Measurements from ENCODE around the gene NOMO2. TPM values are rescaled to one million over a fixed set of nuclear protein-coding genes. Genes with fewer than 3 reads are reported as not detected.
"Not testable (repeated sequence)": the region's sequence is repeated elsewhere in the genome, so short reads cannot be mapped to it uniquely, and the experiment has no call there.

NOMO2 gene
- polyA plus RNA-seq, result 130 TPM
- long read RNA-seq, donor 1, full-length matches to known transcripts, result 7 of 7 reads
- long read RNA-seq, donor 1, partial matches to known transcripts, result 0 of 7 reads
- long read RNA-seq, donor 1, other reads (novel, unspliced or antisense), result 0 of 7 reads
- long read RNA-seq, donor 2, full-length matches to known transcripts, result 7 of 284 reads
- long read RNA-seq, donor 2, partial matches to known transcripts, result 277 of 284 reads
- long read RNA-seq, donor 2, other reads (novel, unspliced or antisense), result 0 of 284 reads
- long read RNA-seq, donor 3, result 0 reads
- long read RNA-seq, donor 4, full-length matches to known transcripts, result 3 of 3 reads
- long read RNA-seq, donor 4, partial matches to known transcripts, result 0 of 3 reads
- long read RNA-seq, donor 4, other reads (novel, unspliced or antisense), result 0 of 3 reads
- long read RNA-seq, donor 5, full-length matches to known transcripts, result 3 of 3 reads
- long read RNA-seq, donor 5, partial matches to known transcripts, result 0 of 3 reads
- long read RNA-seq, donor 5, other reads (novel, unspliced or antisense), result 0 of 3 reads
- long read RNA-seq, donor 6, full-length matches to known transcripts, result 12 of 12 reads
- long read RNA-seq, donor 6, partial matches to known transcripts, result 0 of 12 reads
- long read RNA-seq, donor 6, other reads (novel, unspliced or antisense), result 0 of 12 reads
- long read RNA-seq, donor 7, full-length matches to known transcripts, result 1 of 1 reads
- long read RNA-seq, donor 7, partial matches to known transcripts, result 0 of 1 reads
- long read RNA-seq, donor 7, other reads (novel, unspliced or antisense), result 0 of 1 reads
- long read RNA-seq, donor 8, full-length matches to known transcripts, result 8 of 14 reads
- long read RNA-seq, donor 8, partial matches to known transcripts, result 6 of 14 reads
- long read RNA-seq, donor 8, other reads (novel, unspliced or antisense), result 0 of 14 reads
- long read RNA-seq, donor 9, full-length matches to known transcripts, result 1 of 1 reads
- long read RNA-seq, donor 9, partial matches to known transcripts, result 0 of 1 reads
- long read RNA-seq, donor 9, other reads (novel, unspliced or antisense), result 0 of 1 reads
- long read RNA-seq, donor 10, full-length matches to known transcripts, result 9 of 9 reads
- long read RNA-seq, donor 10, partial matches to known transcripts, result 0 of 9 reads
- long read RNA-seq, donor 10, other reads (novel, unspliced or antisense), result 0 of 9 reads
- long read RNA-seq, donor 11, full-length matches to known transcripts, result 3 of 8 reads
- long read RNA-seq, donor 11, partial matches to known transcripts, result 5 of 8 reads
- long read RNA-seq, donor 11, other reads (novel, unspliced or antisense), result 0 of 8 reads

GRCh38 chr16:18561727-18562314 lies at the start of gene NOMO2:
Gene NOMO2 (minus strand): TSS chr16:18562097. CDS start chr16:18562040, 57 bp downstream.
- peak in 1 of 2 donors; percentile 23 for DNase-seq
- H3K4me1 ChIP-seq (ENCODE audit: control insufficient read depth, insufficient read depth, low read length); H3K27ac ChIP-seq (ENCODE audit: low read length); H3K9me3 ChIP-seq (ENCODE audit: control insufficient read depth, low read depth, low read length); H3K27me3 ChIP-seq (ENCODE audit: control insufficient read depth, insufficient read depth, low read length); H3K36me3 ChIP-seq (ENCODE audit: control insufficient read depth, insufficient read depth, low read length): not testable (repeated sequence)
- WGBS (ENCODE audit: insufficient coverage, low lambda C conversion rate), result no CpG with 5 or more reads among the region's 66 CpGs
- peak within 1 kb of the TSS; percentile 24 for H3K4me3 ChIP-seq (ENCODE audit: low read length)

- not testable (repeated sequence) for H3K4me1 ChIP-seq (ENCODE audit: control insufficient read depth, insufficient read depth, low read length); DNase-seq; H3K27ac ChIP-seq (ENCODE audit: low read length); H3K36me3 ChIP-seq (ENCODE audit: control insufficient read depth, insufficient read depth, low read length); H3K4me3 ChIP-seq (ENCODE audit: low read length); H3K9me3 ChIP-seq (ENCODE audit: control insufficient read depth, low read depth, low read length); H3K27me3 ChIP-seq (ENCODE audit: control insufficient read depth, insufficient read depth, low read length)
- WGBS (ENCODE audit: insufficient coverage, low lambda C conversion rate), result no CpG with 5 or more reads among the region's 4 CpGs
Observed at GRCh38 chr16:18610147-18610803, 48.4 kb upstream of the NOMO2 start.

- WGBS (ENCODE audit: insufficient coverage, low lambda C conversion rate), result no CpG with 5 or more reads among the region's 6 CpGs
Observed at GRCh38 chr16:18608271-18608670, 46.4 kb upstream of the NOMO2 start.

GRCh38 chr16:18603572-18604246 lies 41.8 kb upstream of the NOMO2 start:
- WGBS (ENCODE audit: insufficient coverage, low lambda C conversion rate), result no CpG with 5 or more reads among the region's 4 CpGs

More at GRCh38 chr16:18608271-18608670, 46.4 kb upstream of the NOMO2 start:
- not testable (repeated sequence) for H3K27ac ChIP-seq (ENCODE audit: low read length); H3K36me3 ChIP-seq (ENCODE audit: control insufficient read depth, insufficient read depth, low read length); H3K27me3 ChIP-seq (ENCODE audit: control insufficient read depth, insufficient read depth, low read length); DNase-seq; H3K4me3 ChIP-seq (ENCODE audit: low read length); H3K4me1 ChIP-seq (ENCODE audit: control insufficient read depth, insufficient read depth, low read length); H3K9me3 ChIP-seq (ENCODE audit: control insufficient read depth, low read depth, low read length)

GRCh38 chr16:18598582-18598981 lies 36.7 kb upstream of the NOMO2 start:
- not testable (repeated sequence) for H3K36me3 ChIP-seq (ENCODE audit: control insufficient read depth, insufficient read depth, low read length); H3K27ac ChIP-seq (ENCODE audit: low read length); H3K9me3 ChIP-seq (ENCODE audit: control insufficient read depth, low read depth, low read length); DNase-seq; H3K27me3 ChIP-seq (ENCODE audit: control insufficient read depth, insufficient read depth, low read length); H3K4me3 ChIP-seq (ENCODE audit: low read length); H3K4me1 ChIP-seq (ENCODE audit: control insufficient read depth, insufficient read depth, low read length)
- no CpG with 5 or more reads among the region's 1 CpG for WGBS (ENCODE audit: insufficient coverage, low lambda C conversion rate)

More at GRCh38 chr16:18603572-18604246, 41.8 kb upstream of the NOMO2 start:
- not testable (repeated sequence) for H3K36me3 ChIP-seq (ENCODE audit: control insufficient read depth, insufficient read depth, low read length); H3K4me1 ChIP-seq (ENCODE audit: control insufficient read depth, insufficient read depth, low read length); H3K27me3 ChIP-seq (ENCODE audit: control insufficient read depth, insufficient read depth, low read length); H3K9me3 ChIP-seq (ENCODE audit: control insufficient read depth, low read depth, low read length); DNase-seq; H3K27ac ChIP-seq (ENCODE audit: low read length); H3K4me3 ChIP-seq (ENCODE audit: low read length)

DNA sequence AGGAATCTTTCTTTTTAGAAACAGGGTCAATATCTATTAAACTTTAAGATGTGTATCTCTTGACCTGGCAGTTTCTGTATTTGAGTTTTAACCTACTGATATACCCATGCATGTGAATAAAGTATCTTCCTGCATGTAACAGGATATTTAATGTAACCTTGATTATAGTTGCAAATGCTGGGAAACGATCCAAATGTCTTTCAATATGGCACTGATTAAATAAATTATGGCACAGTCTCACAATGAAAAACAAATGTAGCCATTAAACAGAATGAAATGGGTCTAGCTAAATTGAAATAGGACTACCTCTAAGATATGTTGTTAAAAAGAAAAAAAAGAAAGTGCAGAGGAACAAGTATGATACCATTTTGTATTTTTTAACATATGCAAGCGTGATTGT lies 35.8 kb upstream of the NOMO2 start:
- WGBS (ENCODE audit: insufficient coverage, low lambda C conversion rate), result no CpG with 5 or more reads among the region's 2 CpGs
- H3K4me3 ChIP-seq (ENCODE audit: low read length); H3K4me1 ChIP-seq (ENCODE audit: control insufficient read depth, insufficient read depth, low read length); H3K36me3 ChIP-seq (ENCODE audit: control insufficient read depth, insufficient read depth, low read length); H3K9me3 ChIP-seq (ENCODE audit: control insufficient read depth, low read depth, low read length); H3K27ac ChIP-seq (ENCODE audit: low read length); H3K27me3 ChIP-seq (ENCODE audit: control insufficient read depth, insufficient read depth, low read length); DNase-seq: not testable (repeated sequence)

DNA sequence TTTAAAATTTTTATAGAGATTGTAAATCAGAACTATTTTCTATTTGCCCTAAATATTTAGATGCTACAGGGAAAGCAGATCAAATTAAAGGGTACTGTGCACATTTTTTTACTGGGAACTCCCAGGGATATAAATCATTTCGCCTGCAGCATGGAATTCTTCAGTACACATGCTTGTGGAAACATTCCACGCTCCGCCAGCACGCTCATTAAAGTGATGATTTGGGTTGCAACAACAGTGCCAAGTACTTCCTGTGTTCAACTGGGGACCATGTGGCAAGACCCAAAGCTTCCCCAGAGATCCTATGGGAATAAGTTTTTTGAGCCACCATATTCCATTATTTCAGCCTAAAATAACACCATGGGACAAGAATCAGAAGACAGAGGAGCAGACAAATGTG lies 35.4 kb upstream of the NOMO2 start:
- no CpG with 5 or more reads among the region's 4 CpGs for WGBS (ENCODE audit: insufficient coverage, low lambda C conversion rate)
- DNase-seq, result not testable (repeated sequence)

GRCh38 chr16:18595796-18596195 lies 33.9 kb upstream of the NOMO2 start:
- not testable (repeated sequence) for H3K36me3 ChIP-seq (ENCODE audit: control insufficient read depth, insufficient read depth, low read length); H3K27ac ChIP-seq (ENCODE audit: low read length); H3K27me3 ChIP-seq (ENCODE audit: control insufficient read depth, insufficient read depth, low read length); H3K4me3 ChIP-seq (ENCODE audit: low read length); H3K4me1 ChIP-seq (ENCODE audit: control insufficient read depth, insufficient read depth, low read length); H3K9me3 ChIP-seq (ENCODE audit: control insufficient read depth, low read depth, low read length); DNase-seq
- no CpG with 5 or more reads among the region's 11 CpGs for WGBS (ENCODE audit: insufficient coverage, low lambda C conversion rate)

More for the DNA sequence above, 35.4 kb upstream of the NOMO2 start:
- H3K36me3 ChIP-seq (ENCODE audit: control insufficient read depth, insufficient read depth, low read length); H3K9me3 ChIP-seq (ENCODE audit: control insufficient read depth, low read depth, low read length); H3K27ac ChIP-seq (ENCODE audit: low read length); H3K27me3 ChIP-seq (ENCODE audit: control insufficient read depth, insufficient read depth, low read length); H3K4me1 ChIP-seq (ENCODE audit: control insufficient read depth, insufficient read depth, low read length); H3K4me3 ChIP-seq (ENCODE audit: low read length): not testable (repeated sequence)

DNA sequence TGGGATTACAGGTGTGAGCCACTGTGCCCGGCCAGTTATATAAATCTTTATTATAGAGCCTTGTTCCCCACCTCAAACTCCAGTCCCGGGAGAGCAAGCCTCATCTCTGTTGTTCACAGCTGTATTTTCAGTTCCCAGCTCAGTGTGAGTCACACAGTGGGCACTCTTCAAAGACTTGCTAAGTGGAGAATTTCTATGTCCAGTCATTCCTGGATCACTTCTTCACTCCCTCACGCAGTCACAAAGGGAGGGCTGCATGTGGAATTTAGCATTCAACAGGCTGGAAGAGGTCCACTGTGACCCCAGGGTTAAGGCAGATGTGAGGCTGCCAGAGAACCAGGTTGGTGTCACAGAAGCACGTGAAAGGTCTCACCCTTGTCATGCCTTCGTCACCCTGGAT lies 33.0 kb upstream of the NOMO2 start:
- not testable (repeated sequence) for H3K27me3 ChIP-seq (ENCODE audit: control insufficient read depth, insufficient read depth, low read length); H3K9me3 ChIP-seq (ENCODE audit: control insufficient read depth, low read depth, low read length); H3K4me1 ChIP-seq (ENCODE audit: control insufficient read depth, insufficient read depth, low read length); DNase-seq; H3K27ac ChIP-seq (ENCODE audit: low read length); H3K4me3 ChIP-seq (ENCODE audit: low read length); H3K36me3 ChIP-seq (ENCODE audit: control insufficient read depth, insufficient read depth, low read length)
- WGBS (ENCODE audit: insufficient coverage, low lambda C conversion rate), result no CpG with 5 or more reads among the region's 5 CpGs

Measured in large intestine (tissue), 12 donors.